Stimulated activated naive CD8-positive, alpha-beta T cell treated with anti-CD3 and anti-CD28 coated beads, Interleukin-15, Interleukin-2, amounts not matched to agents 100 ng/mL and 50 ng/mL, for 24 hours (primary cell): ENCODE data around the gene GNL1.

ENCODE experiments used
- H3K27ac Mint-ChIP-seq: one replicate; pipeline ENCODE4 v1.8.0; 2021; ENCODE audit warnings: mild to moderate bottlenecking, mixed read lengths
- H3K27me3 Mint-ChIP-seq: one replicate; pipeline ENCODE4 v1.8.0; 2021; ENCODE audit warnings: mixed read lengths
- H3K36me3 Mint-ChIP-seq: one replicate; pipeline ENCODE4 v1.8.0; 2021; ENCODE audit warnings: low read depth, mixed read lengths
- H3K4me1 Mint-ChIP-seq: one replicate; pipeline ENCODE4 v1.8.0; 2021; ENCODE audit warnings: low read depth, mixed read lengths
- H3K4me3 Mint-ChIP-seq: one replicate; pipeline ENCODE4 v1.8.0; 2021; ENCODE audit warnings: mild to moderate bottlenecking, mixed read lengths
- H3K9me3 Mint-ChIP-seq: one replicate; pipeline ENCODE4 v1.8.0; 2021; ENCODE audit warnings: mixed read lengths

GNL1 gene

DNA sequence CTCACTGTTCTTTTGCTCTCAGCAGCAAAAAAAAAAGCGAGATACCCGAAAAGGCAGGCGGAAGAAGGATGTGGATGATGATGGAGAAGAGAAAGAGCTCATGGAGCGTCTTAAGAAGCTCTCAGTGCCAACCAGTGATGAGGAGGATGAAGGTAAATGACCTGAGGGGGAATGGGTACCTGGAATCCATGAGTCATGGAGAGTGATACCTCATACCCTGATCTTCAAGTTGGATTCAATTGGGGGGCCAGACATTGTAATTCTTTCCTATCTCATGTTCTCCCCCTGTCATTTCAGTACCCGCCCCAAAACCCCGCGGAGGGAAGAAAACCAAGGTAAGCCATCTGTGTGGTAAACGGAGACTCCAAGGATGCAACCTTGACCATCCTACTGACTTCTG, 21.8 kb upstream of the GNL1 start:
- Mint-ChIP-seq H3K9me3 (no peaks in the 10 kb centered on the region), H3K27ac (peak overlapping the region; percentile 70), H3K27me3 (no peaks in the 10 kb centered on the region)

DNA sequence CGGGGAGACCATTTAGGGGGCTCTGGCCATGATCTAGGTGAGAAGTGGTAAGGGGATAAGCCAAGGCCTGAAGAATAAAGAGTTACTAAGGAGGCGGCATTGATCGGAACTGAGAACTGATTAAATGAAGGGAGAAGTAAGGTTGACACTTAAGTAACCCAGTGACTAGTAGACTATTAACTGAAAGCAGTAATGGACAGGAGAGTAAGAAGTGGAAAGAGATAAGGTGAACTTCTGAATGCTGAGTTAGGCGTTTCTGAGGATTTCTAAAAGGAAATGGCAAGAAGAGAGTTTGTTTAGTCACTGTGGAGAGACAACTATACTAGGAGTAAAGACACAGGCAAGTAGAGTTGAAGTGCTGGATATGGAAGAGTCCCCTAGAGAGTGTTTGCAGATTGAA, 16.8 kb upstream of the GNL1 start:
- H3K4me1 Mint-ChIP-seq: peaks cover 79% of the 10 kb centered on the region
- H3K27ac Mint-ChIP-seq: peak overlapping the region; percentile 96
- H3K36me3 Mint-ChIP-seq: peaks cover 47% of the 10 kb centered on the region
- H3K9me3 Mint-ChIP-seq: no peaks in the 10 kb centered on the region
- peak overlapping the region; percentile 98 for H3K4me3 Mint-ChIP-seq
- H3K27me3 Mint-ChIP-seq: no peaks in the 10 kb centered on the region

More for the DNA sequence above, 21.8 kb upstream of the GNL1 start:
- H3K4me3 Mint-ChIP-seq: no peak overlapping the region
- peaks cover 43% of the 10 kb centered on the region for H3K4me1 Mint-ChIP-seq
- H3K36me3 Mint-ChIP-seq: peaks cover 78% of the 10 kb centered on the region

DNA sequence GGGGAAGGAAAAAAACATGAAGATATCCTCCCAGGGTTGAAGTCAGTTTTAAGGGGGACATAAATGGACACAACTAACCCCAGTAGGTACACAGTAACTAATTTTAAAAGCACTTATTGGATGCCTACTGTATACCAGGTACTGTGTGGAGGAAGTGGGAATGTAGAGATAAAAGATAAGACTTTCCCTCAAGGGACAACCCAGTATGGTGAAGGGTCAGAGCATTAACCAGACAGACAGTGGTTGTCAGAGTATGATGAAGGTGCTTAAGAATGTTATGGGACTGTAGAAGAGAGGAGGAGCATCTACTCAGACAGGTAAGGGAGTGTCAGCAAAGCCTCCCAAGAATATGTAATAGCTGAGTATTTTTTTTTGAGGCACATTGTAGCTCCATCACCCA, 15.9 kb upstream of the GNL1 start:
- Mint-ChIP-seq H3K4me1 (peaks cover 77% of the 10 kb centered on the region), H3K4me3 (peak overlapping the region; percentile 98), H3K36me3 (peaks cover 37% of the 10 kb centered on the region), H3K27me3 (no peaks in the 10 kb centered on the region), H3K9me3 (no peaks in the 10 kb centered on the region), H3K27ac (peak overlapping the region; percentile 96)

DNA sequence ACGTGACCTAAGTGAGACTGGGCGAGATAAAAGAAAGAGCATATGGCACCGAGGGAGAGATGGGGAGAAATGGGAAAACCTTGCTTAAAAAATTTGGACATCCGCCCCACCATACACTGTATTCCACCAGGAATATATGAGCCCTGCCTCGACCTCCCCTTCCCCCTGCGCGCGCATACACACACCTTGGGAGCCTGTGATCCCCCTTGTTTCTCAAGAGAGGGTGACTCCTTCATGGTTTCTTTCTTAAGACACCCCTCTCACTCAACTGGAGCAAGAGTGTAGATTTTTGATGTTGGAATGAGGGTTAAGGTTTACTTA, 15.4 kb upstream of the GNL1 start:
- Mint-ChIP-seq H3K4me3 (peak overlapping the region; percentile 98), H3K9me3 (no peaks in the 10 kb centered on the region), H3K27ac (peak overlapping the region; percentile 96), H3K36me3 (peaks cover 33% of the 10 kb centered on the region), H3K4me1 (peaks cover 74% of the 10 kb centered on the region), H3K27me3 (no peaks in the 10 kb centered on the region)

DNA sequence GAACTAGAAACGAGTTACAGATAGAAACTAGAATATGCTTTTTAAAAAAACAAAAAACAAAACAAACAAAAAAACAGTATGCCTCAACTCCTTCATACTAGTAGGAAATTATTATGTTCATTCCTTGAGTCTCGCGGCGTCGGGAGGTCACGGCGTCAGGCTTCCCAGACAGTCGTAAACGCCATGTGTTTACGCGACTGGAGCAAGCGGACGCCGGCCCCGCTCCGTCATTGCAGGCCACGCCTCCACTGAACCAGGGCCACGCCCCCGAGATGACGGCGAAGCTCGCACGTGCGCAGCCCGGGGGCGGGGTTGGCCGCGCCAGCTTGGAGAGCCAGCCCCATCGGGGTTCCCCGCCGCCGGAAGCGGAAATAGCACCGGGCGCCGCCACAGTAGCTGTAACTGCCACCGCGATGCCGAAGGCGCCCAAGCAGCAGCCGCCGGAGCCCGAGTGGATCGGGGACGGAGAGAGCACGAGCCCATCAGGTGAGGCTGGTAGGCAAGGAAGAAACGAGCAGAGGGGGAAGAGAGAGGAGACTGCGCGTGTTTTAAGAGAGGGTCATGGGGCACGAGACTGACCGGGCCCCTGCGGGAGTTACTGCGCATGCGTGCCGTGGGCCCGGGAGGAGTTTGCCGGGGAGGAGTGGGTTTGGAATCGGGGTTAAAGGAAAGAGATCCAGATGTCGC, 14.9 kb upstream of the GNL1 start, which contains the start of gene ABCF1:
Gene ABCF1 (plus strand): TSS at position 368 of the 687 bp plus-strand sequence. CDS start 46 bp downstream, at position 414.
- Mint-ChIP-seq H3K27ac (peak within 1 kb of the TSS; percentile 96), H3K36me3 (peaks cover 28% of the 10 kb centered on the region), H3K27me3 (no peaks in the 10 kb centered on the region), H3K9me3 (no peaks in the 10 kb centered on the region), H3K4me1 (peaks cover 69% of the 10 kb centered on the region), H3K4me3 (peak within 1 kb of the TSS; percentile 98)

- H3K27ac Mint-ChIP-seq: peak overlapping the region; percentile 96
- peak overlapping the region; percentile 98 for H3K4me3 Mint-ChIP-seq
- H3K4me1 Mint-ChIP-seq: peaks cover 69% of the 10 kb centered on the region
- H3K27me3 Mint-ChIP-seq: no peaks in the 10 kb centered on the region
- no peaks in the 10 kb centered on the region for H3K9me3 Mint-ChIP-seq
- peaks cover 28% of the 10 kb centered on the region for H3K36me3 Mint-ChIP-seq
Observed at GRCh38 chr6:30570740-30571074, 14.4 kb upstream of the GNL1 start.

- Mint-ChIP-seq H3K36me3 (peaks cover 28% of the 10 kb centered on the region), H3K4me1 (peaks cover 69% of the 10 kb centered on the region), H3K27ac (peak overlapping the region; percentile 96), H3K27me3 (no peaks in the 10 kb centered on the region), H3K4me3 (peak overlapping the region; percentile 98), H3K9me3 (no peaks in the 10 kb centered on the region)
Observed at GRCh38 chr6:30570263-30570662, 14.0 kb upstream of the GNL1 start.

- Mint-ChIP-seq H3K4me3 (no peak overlapping the region), H3K9me3 (no peaks in the 10 kb centered on the region), H3K4me1 (peaks cover 53% of the 10 kb centered on the region), H3K36me3 (peaks cover 28% of the 10 kb centered on the region), H3K27ac (no peak overlapping the region), H3K27me3 (no peaks in the 10 kb centered on the region)
Observed at GRCh38 chr6:30568245-30568644, 12.0 kb upstream of the GNL1 start.

GRCh38 chr6:30565772-30566171, 9.5 kb upstream of the GNL1 start:
- no peaks in the 10 kb centered on the region for H3K27me3 Mint-ChIP-seq
- H3K4me1 Mint-ChIP-seq: peaks cover 30% of the 10 kb centered on the region
- H3K36me3 Mint-ChIP-seq: peaks cover 30% of the 10 kb centered on the region
- H3K9me3 Mint-ChIP-seq: no peaks in the 10 kb centered on the region
- peak overlapping the region; percentile 32 for H3K27ac Mint-ChIP-seq
- H3K4me3 Mint-ChIP-seq: no peak overlapping the region

DNA sequence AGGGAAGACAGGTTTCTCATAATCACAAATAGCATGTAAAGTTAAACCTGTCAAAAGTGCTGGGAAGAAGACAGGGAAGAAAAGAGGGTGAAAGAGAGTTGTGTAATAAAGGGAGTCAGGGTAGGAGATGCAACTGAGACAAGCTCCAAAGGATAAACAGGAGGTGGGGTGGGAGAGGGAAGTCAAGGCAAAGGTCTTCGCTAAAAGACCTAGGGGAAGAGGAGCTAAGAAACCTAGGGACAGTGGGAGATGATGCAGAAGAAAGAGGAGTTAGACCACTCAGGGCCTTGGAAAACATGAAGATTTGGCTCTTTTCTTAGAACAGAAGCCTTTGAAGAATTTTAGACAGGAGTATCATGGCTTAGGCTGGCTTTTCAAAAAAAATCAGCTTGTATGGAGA, 7.8 kb upstream of the GNL1 start:
- peaks cover 25% of the 10 kb centered on the region for H3K4me1 Mint-ChIP-seq
- H3K4me3 Mint-ChIP-seq: no peak overlapping the region
- H3K27ac Mint-ChIP-seq: no peak overlapping the region
- H3K36me3 Mint-ChIP-seq: peaks cover 45% of the 10 kb centered on the region
- H3K27me3 Mint-ChIP-seq: no peaks in the 10 kb centered on the region
- H3K9me3 Mint-ChIP-seq: no peaks in the 10 kb centered on the region

DNA sequence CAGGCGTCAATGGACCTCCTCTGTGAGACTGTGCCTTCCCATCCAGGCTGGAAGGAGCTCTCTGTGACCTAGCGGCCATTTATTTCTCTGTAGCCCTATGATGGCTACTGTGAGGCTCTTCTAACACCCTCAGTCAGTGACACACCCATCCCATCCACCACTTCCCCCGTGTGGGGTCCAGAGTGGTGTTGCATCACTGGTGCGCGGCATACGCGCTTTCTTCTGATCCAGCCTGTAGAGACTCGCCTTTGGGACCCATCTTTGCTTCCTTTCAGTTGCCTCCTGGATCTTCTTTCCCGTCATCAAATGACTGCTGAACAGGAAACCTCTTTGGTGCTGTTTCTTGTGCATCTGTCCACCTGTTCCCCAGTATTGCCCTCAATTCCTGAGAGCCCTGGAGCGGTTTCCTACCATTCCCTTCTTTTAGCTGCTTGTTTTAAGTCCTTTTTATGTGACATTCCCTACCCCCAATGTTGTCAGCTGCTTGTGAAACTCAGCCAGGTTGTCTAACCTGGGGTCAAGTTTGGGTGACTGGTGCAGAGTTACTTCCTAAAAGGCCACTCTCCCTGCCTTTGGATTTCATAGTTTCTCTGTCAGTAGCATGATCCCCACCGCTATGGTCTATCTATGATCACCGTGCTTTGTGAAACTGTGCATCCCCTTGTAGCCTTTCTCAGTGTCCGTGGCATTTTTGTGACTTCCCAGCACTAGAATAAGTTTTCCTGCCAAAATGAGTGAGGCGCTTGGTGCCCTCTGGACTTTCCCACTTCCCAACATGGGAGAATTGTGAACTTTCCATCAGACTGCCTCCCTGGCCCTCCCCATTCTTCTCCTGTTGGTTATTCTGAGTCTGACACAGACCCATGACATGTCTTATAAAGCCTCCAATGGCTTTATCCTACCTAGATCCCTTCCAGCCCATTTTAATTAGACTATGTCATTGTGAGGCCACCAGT, 6.5 kb upstream of the GNL1 start:
- H3K9me3 Mint-ChIP-seq: no peaks in the 10 kb centered on the region
- no peak overlapping the region for H3K4me3 Mint-ChIP-seq
- H3K27me3 Mint-ChIP-seq: no peaks in the 10 kb centered on the region
- H3K36me3 Mint-ChIP-seq: peaks cover 56% of the 10 kb centered on the region
- H3K27ac Mint-ChIP-seq: no peak overlapping the region
- peaks cover 31% of the 10 kb centered on the region for H3K4me1 Mint-ChIP-seq

DNA sequence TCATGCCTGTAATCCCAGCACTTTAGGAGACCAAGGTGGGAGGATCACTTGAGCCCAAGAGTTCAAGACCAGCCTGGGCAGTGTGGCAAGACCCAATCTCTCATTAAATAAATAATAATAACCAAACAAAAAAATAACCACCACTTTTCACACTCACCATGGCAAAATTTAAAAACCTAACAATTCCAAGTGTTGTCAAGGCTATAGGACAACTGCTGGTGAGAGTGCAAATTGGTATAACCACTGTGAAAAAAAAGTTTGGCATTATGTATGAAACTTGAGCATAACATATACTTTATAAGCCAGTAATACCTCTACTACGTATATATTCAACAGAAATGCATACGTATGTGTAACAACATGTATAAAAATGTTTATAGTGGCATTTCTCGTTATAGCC, 4.6 kb upstream of the GNL1 start:
- Mint-ChIP-seq H3K4me1 (peaks cover 36% of the 10 kb centered on the region), H3K27ac (no peak overlapping the region), H3K9me3 (no peaks in the 10 kb centered on the region), H3K27me3 (no peaks in the 10 kb centered on the region), H3K36me3 (peaks cover 59% of the 10 kb centered on the region), H3K4me3 (no peak overlapping the region)

DNA sequence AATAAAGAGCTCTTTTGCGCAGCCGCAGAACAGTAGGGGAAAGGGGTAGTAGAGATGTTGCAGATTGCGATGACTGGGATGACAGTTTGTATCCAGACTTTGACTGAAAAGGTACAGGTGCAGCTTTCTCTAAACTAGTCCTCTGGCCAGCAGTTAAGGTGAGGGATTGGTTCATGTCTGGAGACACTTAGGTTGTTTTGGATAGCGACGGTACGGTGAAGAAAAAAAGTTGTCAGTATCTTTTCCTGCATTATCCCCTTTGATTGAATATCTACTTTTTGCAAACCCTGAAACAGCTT, 1.3 kb upstream of the GNL1 start:
- Mint-ChIP-seq H3K27ac (peak overlapping the region; percentile 99), H3K27me3 (no peaks in the 10 kb centered on the region), H3K36me3 (peaks cover 60% of the 10 kb centered on the region), H3K9me3 (no peaks in the 10 kb centered on the region), H3K4me1 (peaks cover 53% of the 10 kb centered on the region), H3K4me3 (peak overlapping the region; percentile 98)

DNA sequence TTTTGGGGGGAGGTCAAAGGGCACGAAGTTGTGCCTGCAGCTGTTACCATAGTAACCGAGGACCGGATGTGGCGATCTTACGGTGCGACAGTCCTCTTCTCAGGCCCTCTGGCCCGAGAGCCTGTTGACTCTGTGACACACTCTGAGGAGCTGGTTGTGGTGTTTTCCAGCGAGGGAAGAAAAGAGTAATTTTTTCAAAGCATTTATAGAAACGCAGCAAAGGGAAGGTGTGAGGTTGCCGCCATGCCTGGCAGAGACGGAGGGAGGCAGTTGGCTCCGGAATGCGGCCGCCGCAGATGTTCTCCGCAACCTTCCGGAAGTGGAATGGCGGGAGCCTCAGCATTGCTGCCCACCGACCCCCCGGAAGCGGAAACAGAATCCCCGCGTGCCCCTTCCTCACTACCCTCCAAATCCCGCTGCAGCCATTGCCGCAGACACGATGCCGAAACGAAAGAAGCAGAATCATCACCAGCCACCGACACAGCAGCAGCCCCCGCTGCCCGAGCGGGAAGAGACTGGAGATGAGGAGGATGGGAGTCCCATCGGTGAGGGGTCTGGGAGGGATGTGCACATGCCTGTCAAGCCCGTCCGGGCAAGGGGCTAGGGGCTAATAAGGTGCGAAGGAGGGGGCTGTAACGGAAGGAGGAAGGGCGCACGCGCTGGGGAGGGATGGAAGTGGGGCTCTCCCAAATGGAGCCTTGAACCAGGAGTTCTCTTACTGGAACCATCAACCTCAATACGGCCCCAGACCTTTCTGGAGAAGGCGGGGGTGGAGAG, 805 bp upstream of the GNL1 start, which contains the start of gene PRR3:
Gene PRR3 (plus strand): TSS at position 390 of the 777 bp plus-strand sequence. CDS start 50 bp downstream, at position 440.
- no peaks in the 10 kb centered on the region for H3K9me3 Mint-ChIP-seq
- peak within 1 kb of the TSS; percentile 98 for H3K4me3 Mint-ChIP-seq
- H3K27me3 Mint-ChIP-seq: no peaks in the 10 kb centered on the region
- H3K4me1 Mint-ChIP-seq: peaks cover 53% of the 10 kb centered on the region
- H3K36me3 Mint-ChIP-seq: peaks cover 60% of the 10 kb centered on the region
- H3K27ac Mint-ChIP-seq: peak within 1 kb of the TSS; percentile 99

DNA sequence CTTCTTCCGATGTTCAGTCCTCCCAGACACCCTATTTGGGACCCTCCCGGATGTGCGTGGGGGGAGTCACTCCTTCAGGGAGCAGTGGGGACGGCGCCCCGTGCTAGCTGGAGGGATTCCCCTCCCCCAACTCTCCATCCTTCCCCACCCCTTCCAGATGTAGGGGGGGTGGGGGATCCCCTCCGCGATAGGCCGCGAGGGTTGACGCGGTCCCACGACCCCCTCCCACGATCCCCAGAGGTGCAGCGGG, 548 bp downstream of the GNL1 start:
- Mint-ChIP-seq H3K27ac (peak overlapping the region; percentile 99), H3K4me1 (peaks cover 53% of the 10 kb centered on the region), H3K36me3 (peaks cover 67% of the 10 kb centered on the region), H3K27me3 (no peaks in the 10 kb centered on the region), H3K4me3 (peak overlapping the region; percentile 98), H3K9me3 (no peaks in the 10 kb centered on the region)
